Measurements from ENCODE around the gene GPR179.

GRCh38 chr17:38333635-38334295 lies 10.0 kb downstream of the GPR179 start:
- TF ChIP-seq POLR2A (IDR thresholded peaks at IDR 0.05) (no peak), CTCF (IDR thresholded peaks at IDR 0.05) (no peak)

All from uterus (tissue), 2 donors.